Tibial nerve (tissue), 4 donors: ENCODE results near the gene RASSF1. TPM values are rescaled to one million over a fixed set of nuclear protein-coding genes. Genes with fewer than 3 reads are reported as not detected.

Experiments used
- DNase-seq, 2 donors: peaks; one replicate each; pipeline ENCODE4 v3.0.0-alpha.2; 2019; ENCODE audit warnings: low spot score in 2 of 2
- H3K27ac ChIP-seq, 4 donors: fragments of 200-600 bp; sonication (generic) in 3 of 4; one replicate each; pipeline ENCODE4 v1.5.1; 2017 to 2019; ENCODE audit warnings: mild to moderate bottlenecking in 1 of 4
- H3K27me3 ChIP-seq, 2 donors: fragments of 200-600 bp; sonication (generic) in 1 of 2; one replicate each; pipeline versions ENCODE4 v1.5.1 to v1.6.0; 2017 to 2019
- H3K36me3 ChIP-seq, 3 donors: fragments of 200-600 bp; sonication (generic); one replicate each; pipeline ENCODE4 v1.5.1; 2018 to 2019
- H3K4me1 ChIP-seq, 4 donors: fragments of 200-600 bp; sonication (generic) in 3 of 4; one replicate each; pipeline ENCODE4 v1.5.1; 2017 to 2019
- H3K4me3 ChIP-seq, 4 donors: fragments of 200-600 bp; sonication (generic) in 3 of 4; one replicate each; pipeline ENCODE4 v1.5.1; 2017 to 2019; ENCODE audit warnings: mild to moderate bottlenecking in 1 of 4, moderate library complexity in 1 of 4
- H3K9me3 ChIP-seq, 4 donors: fragments of 200-600 bp; sonication (generic) in 3 of 4; one replicate each; pipeline ENCODE4 v1.5.1; 2017 to 2019
- CTCF ChIP-seq, 5 experiments: fragments of 200-600 bp in 3 of 5; fragments of 450-650 bp in 2 of 5; sonication (generic) in 3 of 5; IDR thresholded peaks; one replicate each; pipeline ENCODE4 v1.5.1; 2016 to 2019; ENCODE audit warnings: antibody characterized with exemption in 5 of 5, mild to moderate bottlenecking in 3 of 5, moderate library complexity in 2 of 5
- EP300 ChIP-seq, 2 donors: sonication (generic); formaldehyde crosslinking; IDR thresholded peaks; one replicate each; pipeline ENCODE4 v1.6.1; 2017; ENCODE audit warnings: antibody characterized with exemption in 2 of 2, mild to moderate bottlenecking in 1 of 2
- POLR2A ChIP-seq, 2 donors: fragments of 450-650 bp; IDR thresholded peaks; one replicate each; pipeline ENCODE4 v1.6.1; 2017; ENCODE audit warnings: antibody characterized with exemption in 2 of 2, mild to moderate bottlenecking in 2 of 2, moderate library complexity in 2 of 2
- WGBS, 2 donors: methylation state at CpG; one replicate each; pipeline ENCODE4 v1.1.5; 2018; 5-methylcytosine and 5-hydroxymethylcytosine counted together
- total RNA-seq, 4 donors: library from RNA; depleted of rRNA; stranded (reverse); fragments of >200 nt; gene quantifications; one replicate each; pipeline ENCODE4 v1.1.0, GENCODE V29; 2016

Gene RASSF1
- total RNA-seq, 4 donors from 2014 or later = 77.4 to 99.0 (median 82.6) TPM

DNA sequence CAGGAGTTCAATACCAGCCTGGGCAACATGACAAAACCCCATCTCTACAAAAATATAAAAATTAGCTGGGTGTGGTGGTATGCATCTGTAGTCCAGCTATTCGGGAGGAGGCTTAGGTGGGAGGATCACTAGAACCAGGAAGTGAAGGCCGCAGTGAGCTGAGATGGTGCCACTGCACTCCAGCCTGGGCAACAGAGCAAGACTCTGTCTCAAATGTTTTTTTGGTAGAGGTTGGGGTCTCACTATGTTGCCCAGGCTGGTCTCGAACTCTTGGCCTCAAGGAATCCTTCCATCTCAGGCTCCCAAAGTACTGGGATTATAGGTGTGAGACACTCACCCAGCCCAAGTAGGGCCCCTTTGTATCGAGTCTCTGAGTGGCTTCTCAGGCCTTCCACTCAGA lies 46.5 kb downstream of the RASSF1 start:
- TF ChIP-seq EP300 (IDR thresholded peaks at IDR 0.05) (no peak), CTCF (IDR thresholded peaks at IDR 0.05) (no peak), POLR2A (IDR thresholded peaks at IDR 0.05) (no peak)
- Histone ChIP-seq H3K36me3 (peaks cover 0 to 30% (median 8%) of the 10 kb centered on the region in 3 donors), H3K27me3 (no peaks in the 10 kb centered on the region), H3K27ac (no peak overlapping the region), H3K4me1 (peaks cover 0 to 44% (median 26%) of the 10 kb centered on the region in 4 donors), H3K9me3 (no peaks in the 10 kb centered on the region), H3K4me3 (no peak overlapping the region)
- DNase-seq = no peak
- WGBS, 2 donors = 84 to 89% methylated on average over 4 of the region's 4 CpGs

- H3K27ac ChIP-seq = peak overlapping the region; percentile 58 to 93 (median 82)
- H3K27me3 ChIP-seq = no peaks in the 10 kb centered on the region
- DNase-seq = no peak
- H3K36me3 ChIP-seq = peaks cover 0 to 39% (median 9%) of the 10 kb centered on the region in 3 donors
- TF ChIP-seq CTCF (IDR thresholded peaks at IDR 0.05) (no peak), EP300 (IDR thresholded peaks at IDR 0.05) (no peak), POLR2A (IDR thresholded peaks at IDR 0.05) (no peak)
- H3K4me3 ChIP-seq = peak overlapping the region in 1 of 4 donors; percentile 31
- H3K9me3 ChIP-seq = no peaks in the 10 kb centered on the region
- WGBS, 2 donors = 72 to 74% methylated on average over 10 of the region's 12 CpGs
- H3K4me1 ChIP-seq = peaks cover 0 to 38% (median 18%) of the 10 kb centered on the region in 4 donors
Measured at GRCh38 chr3:50293079-50293801, 47.4 kb downstream of the RASSF1 start.

DNA sequence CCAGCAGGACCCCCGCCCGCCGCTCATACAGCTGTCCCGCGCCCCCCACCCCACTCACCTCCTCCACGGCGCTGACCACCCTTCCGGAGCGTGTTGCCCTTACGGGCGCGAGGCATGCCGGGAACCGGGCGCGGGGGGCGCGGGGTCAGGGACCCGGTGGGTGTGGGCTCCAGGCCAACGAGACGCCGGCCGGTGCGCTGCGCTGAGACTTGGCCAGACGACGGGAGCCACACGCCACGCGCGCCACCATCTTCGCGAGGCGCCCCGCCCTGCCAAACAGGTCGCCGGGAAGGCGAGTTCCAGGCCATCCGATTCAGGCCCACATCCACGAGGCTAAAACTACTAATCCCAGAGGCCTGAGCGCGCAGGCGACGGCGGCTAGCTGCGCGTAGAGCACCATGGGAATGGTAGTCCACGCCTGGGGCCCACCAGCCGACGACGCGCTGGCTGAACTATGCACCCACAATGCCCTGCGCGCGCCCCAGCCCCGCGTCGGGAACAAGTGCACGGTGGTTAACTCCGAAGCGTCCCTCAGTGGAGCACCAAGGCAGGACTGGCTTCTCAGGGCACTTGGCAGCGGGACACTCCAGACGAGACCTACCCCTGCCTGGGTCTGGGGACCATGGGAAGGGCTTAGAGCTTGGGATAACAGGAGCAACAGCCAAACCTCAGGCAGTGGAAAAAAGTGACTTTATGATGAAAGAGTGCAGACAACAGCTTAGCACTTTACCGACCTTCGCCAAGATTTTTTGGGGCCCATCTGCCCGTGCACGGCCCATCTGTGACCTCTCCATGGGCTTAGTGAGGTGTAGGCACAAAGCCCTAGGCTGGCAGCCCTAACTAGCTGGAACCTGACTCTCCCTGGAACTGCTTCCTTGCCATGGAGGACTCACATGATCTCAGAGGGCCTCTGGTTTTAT lies 48.2 kb downstream of the RASSF1 start, which contains the start of gene IFRD2:
IFRD2 (minus strand) TSS at position 271 of the 920 bp plus-strand sequence; CDS start at position 116, 155 bp downstream.
- Histone ChIP-seq H3K27ac (peak within 1 kb of the TSS; percentile 58 to 93 (median 84)), H3K9me3 (no peaks in the 10 kb centered on the region), H3K27me3 (no peaks in the 10 kb centered on the region), H3K4me1 (peaks cover 0 to 29% (median 14%) of the 10 kb centered on the region in 4 donors), H3K36me3 (peaks cover 0 to 44% (median 15%) of the 10 kb centered on the region in 3 donors), H3K4me3 (peak within 1 kb of the TSS; percentile 67 to 94 (median 85))
- 0% methylated on average over 35 to 48 of the region's 67 CpGs for WGBS, 2 donors
- peak; percentile 91 to 94 for DNase-seq
- TF ChIP-seq CTCF (IDR thresholded peaks at IDR 0.05) = peak in 1 of 5 experiments; percentile 43
- peak; percentile 92 to 98 for TF ChIP-seq EP300 (IDR thresholded peaks at IDR 0.05)
- TF ChIP-seq POLR2A (IDR thresholded peaks at IDR 0.05) = peak; percentile 70 to 75

DNA sequence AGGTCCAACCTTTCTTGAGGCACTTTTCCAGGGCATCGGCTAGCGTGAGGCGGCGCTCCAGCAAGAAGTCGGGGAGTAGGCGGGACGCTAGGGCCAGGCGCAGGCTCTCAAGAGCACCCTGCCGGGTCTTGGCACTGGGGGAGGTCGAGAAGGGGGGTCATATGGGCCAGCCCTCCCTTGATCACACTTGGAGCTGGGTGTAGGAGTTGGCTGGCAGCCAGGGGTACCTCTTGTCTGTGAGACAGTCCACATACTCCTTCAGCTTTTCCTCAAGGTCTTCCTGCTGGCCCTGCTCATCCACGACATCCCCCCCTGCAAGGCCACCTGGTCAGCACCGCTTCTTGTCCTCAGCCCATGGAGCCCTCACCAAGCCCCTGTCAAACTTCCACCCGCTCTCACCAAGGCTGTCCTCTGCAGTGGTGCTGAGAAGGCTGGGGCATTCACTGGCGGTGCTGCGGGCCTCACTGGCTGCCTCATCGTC lies 50.4 kb downstream of the RASSF1 start:
- peaks cover 0 to 46% (median 15%) of the 10 kb centered on the region in 3 donors for H3K36me3 ChIP-seq
- no peak for DNase-seq
- no peaks in the 10 kb centered on the region for H3K9me3 ChIP-seq
- TF ChIP-seq CTCF (IDR thresholded peaks at IDR 0.05) (no peak), POLR2A (IDR thresholded peaks at IDR 0.05) (no peak), EP300 (IDR thresholded peaks at IDR 0.05) (no peak)
- H3K27me3 ChIP-seq = no peaks in the 10 kb centered on the region
- peaks cover 0 to 29% (median 14%) of the 10 kb centered on the region in 4 donors for H3K4me1 ChIP-seq
- no peak overlapping the region for H3K27ac ChIP-seq
- WGBS, 2 donors = 87 to 90% methylated on average over 14 to 16 of the region's 16 CpGs
- no peak overlapping the region for H3K4me3 ChIP-seq
